ENCODE data around the gene SCRN2.

The SCRN2 gene

DNA sequence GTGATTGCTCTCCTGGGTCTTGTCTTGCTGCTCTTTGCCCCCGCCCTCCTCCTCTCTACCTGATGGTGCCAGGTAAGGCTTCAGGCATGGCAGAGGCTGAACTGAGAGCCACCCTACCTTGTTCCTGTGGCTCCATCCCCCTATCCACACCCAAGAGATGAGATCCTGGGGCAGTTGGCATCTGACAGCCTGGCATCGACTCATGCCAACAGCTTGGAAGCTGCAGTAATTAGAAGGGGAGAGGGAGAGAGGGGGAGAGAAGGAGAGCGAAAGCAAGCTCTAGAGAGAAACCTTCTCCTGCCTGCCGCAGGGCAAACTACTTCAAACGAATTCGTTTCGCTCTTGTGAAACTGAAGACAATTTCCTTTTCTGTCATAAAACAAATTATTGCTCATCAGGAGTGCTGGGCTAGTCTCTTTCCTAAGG is 23.7 kb upstream of the SCRN2 start:
- Mint-ChIP-seq H3K4me1 (ENCODE audit: low read depth in 2 of 2) (peaks cover 0 to 1% of the 10 kb centered on the region in 2 donors), H3K36me3 (ENCODE audit: insufficient read depth) (peaks cover 6% of the 10 kb centered on the region), H3K27me3 (peaks cover 17 to 64% of the 10 kb centered on the region in 2 donors), H3K27ac (no peak overlapping the region), H3K4me3 (no peak overlapping the region), H3K9me3 (no peaks in the 10 kb centered on the region)
- ATAC-seq (replicated peaks), result no peak
- DNase-seq, result no peak

DNA sequence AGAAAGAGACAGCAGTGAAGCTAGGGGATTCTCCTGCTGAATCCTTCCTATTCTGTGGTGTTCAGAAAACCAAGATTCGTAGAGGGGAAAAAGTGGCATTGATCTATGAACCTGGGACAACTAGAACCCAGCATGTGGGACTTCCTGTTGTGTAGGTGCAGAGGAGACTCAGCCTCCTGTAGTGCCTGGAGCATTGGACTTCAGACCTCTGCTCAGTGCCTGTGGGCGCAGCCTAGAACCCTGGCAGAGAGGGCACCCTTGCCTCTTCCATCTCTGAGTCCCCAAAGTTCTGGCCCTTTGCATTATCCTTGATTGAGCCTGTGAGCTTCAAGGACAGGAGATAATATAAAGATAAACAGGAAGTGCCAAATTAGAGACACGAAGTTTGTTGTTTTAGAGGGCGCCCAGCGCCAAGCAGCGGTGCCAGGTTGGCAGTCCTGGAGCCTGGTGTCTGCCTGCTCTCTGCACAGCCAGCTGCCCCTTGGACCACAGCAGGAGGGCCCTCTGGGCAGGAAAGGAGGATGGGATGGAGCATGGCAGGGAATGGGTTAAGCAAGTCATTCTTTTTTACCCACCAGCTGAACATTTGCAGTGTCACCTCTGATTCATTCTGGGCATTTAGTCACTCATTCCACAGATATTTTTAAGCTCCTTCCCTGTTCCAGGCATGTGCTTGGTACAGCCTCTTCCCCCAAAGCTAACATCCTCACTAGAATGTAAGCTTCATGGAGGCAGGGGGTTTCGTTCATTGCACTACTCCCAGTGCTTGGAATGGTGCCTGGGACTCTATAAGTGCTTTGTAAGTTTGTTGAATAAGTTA is 21.8 kb upstream of the SCRN2 start:
- Mint-ChIP-seq H3K36me3 (ENCODE audit: insufficient read depth) (peaks cover 6% of the 10 kb centered on the region), H3K4me3 (no peak overlapping the region), H3K4me1 (ENCODE audit: low read depth in 2 of 2) (peaks cover 0 to 1% of the 10 kb centered on the region in 2 donors), H3K27ac (no peak overlapping the region), H3K9me3 (no peaks in the 10 kb centered on the region), H3K27me3 (peaks cover 26 to 64% of the 10 kb centered on the region in 2 donors)
- ATAC-seq (replicated peaks), result no peak
- no peak for DNase-seq

DNA sequence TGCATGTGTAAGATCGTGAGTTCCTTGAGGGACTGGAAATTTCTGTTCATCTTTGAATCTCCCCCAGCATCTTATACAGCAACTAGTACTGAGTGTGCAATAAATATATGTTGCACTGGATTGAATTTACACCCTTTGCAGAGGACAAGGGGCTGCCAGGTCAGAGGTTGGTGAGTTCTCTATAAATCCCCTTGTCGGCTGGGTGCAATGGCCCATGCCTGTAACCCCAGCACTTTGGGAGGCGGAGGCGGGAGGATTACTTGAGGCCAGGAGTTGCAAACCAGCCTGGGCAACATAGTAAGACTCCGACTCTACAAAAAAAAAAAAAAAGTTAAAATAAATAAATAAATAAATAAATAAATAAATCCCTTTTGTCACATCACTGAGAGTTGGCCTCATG is 19.3 kb upstream of the SCRN2 start:
- H3K4me3 Mint-ChIP-seq, result no peak overlapping the region
- H3K36me3 Mint-ChIP-seq (ENCODE audit: insufficient read depth), result peaks cover 6% of the 10 kb centered on the region
- no peaks in the 10 kb centered on the region for H3K9me3 Mint-ChIP-seq
- H3K27ac Mint-ChIP-seq, result no peak overlapping the region
- ATAC-seq (replicated peaks) (no peak), DNase-seq (no peak)
- H3K27me3 Mint-ChIP-seq, result peaks cover 41 to 66% of the 10 kb centered on the region in 2 donors
- peaks cover 0 to 1% of the 10 kb centered on the region in 2 donors for H3K4me1 Mint-ChIP-seq (ENCODE audit: low read depth in 2 of 2)

DNA sequence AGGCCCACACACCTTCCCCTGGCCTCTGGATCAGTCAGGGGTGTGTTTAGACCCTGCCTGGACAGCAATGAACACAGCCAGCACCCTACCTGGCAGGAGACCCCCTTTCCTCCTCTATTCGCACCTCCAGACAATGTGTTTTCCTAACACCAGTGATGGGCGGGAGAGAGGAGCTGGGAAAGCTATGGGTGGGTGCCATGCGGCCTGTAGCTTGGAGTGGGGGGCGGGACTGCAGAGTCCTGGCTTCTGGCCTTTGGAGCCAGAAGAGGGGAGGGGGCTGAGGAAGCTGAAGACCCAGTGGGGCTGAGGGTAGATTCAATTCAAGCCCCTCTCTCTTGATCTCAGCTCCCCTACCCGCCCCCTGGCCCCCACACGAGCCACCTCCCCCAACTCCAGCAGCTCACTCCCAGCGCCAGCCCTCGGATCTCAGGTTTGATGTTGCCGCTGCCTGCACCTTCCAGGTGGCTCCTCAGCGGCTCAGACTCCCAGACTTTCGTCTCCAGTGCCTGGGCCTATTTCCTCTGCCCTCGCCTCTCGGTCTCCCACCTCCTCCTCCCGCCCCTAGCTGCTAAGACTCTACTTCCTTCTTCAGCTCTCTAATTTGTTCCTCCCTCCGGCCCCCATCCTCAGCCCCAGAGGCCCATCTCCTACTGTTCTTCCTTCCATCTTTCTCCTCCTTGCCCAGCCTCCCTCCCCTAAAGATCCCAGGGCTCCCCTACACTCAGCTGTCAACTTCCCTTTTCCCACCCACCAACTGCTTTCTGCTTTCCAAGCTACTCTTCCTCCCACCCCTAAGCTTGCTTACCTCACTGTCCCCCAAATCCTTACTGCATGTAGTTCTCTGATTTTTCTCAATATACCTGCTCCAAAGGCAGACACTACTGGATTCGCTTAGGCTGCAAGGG is 16.7 kb upstream of the SCRN2 start:
- H3K36me3 Mint-ChIP-seq (ENCODE audit: insufficient read depth), result peaks cover under 1% of the 10 kb centered on the region
- no peaks in the 10 kb centered on the region for H3K9me3 Mint-ChIP-seq
- no peaks in the 10 kb centered on the region for H3K4me1 Mint-ChIP-seq (ENCODE audit: low read depth in 2 of 2)
- H3K27me3 Mint-ChIP-seq, result peaks cover 67 to 78% of the 10 kb centered on the region in 2 donors
- ATAC-seq (replicated peaks) (no peak), DNase-seq (no peak)
- H3K4me3 Mint-ChIP-seq, result no peak overlapping the region
- H3K27ac Mint-ChIP-seq, result no peak overlapping the region

DNA sequence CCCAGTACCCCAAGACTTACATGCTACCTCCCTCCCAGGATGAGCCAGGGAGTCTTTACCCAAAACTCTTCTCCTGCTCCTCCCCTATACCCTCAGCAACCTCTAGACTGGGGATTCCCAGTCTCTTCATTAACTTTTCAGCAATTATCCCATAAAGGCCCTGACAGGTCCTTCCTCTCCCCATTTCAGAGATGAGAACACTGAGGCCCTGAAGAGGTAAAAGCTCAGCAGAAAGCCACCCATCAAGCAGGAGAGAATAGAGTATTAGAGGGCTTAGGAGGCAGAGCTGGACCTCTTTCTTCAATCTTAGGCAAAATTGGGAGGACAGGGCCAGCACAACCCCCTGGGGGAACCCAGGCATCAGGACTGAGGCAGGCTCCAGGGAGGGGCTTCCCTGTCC is 15.8 kb upstream of the SCRN2 start:
- H3K27ac Mint-ChIP-seq, result no peak overlapping the region
- no peak overlapping the region for H3K4me3 Mint-ChIP-seq
- ATAC-seq (replicated peaks) (no peak), DNase-seq (no peak)
- H3K36me3 Mint-ChIP-seq (ENCODE audit: insufficient read depth), result no peaks in the 10 kb centered on the region
- no peaks in the 10 kb centered on the region for H3K9me3 Mint-ChIP-seq
- peaks cover 77 to 87% of the 10 kb centered on the region in 2 donors for H3K27me3 Mint-ChIP-seq
- peaks cover 7 to 8% of the 10 kb centered on the region in 2 donors for H3K4me1 Mint-ChIP-seq (ENCODE audit: low read depth in 2 of 2)

DNA sequence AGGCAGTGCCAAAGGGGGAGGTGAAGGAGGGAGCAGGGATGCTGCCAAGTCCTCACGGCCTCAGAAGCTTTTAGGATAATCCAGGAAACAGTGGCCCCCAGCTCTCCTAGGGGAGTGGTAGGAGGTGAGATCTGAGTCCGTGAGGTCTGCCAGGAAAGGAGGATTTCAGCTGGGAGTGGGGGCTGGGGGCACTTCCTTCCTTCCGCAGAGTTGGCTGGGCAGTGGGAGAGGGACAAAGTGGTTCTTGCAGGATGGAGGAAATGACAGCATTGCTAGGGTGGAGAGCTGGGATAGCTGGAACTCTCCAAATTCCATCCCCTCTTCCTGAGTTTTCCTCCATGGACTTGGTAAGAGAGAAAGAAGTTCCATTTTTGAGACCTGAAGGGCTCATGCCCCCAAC is 14.7 kb upstream of the SCRN2 start:
- Mint-ChIP-seq H3K36me3 (ENCODE audit: insufficient read depth) (no peaks in the 10 kb centered on the region), H3K4me3 (no peak overlapping the region), H3K27me3 (peaks cover 83 to 96% of the 10 kb centered on the region in 2 donors), H3K27ac (no peak overlapping the region), H3K4me1 (ENCODE audit: low read depth in 2 of 2) (peaks cover 10% of the 10 kb centered on the region in 2 donors), H3K9me3 (no peaks in the 10 kb centered on the region)
- no peak for DNase-seq
- no peak for ATAC-seq (replicated peaks)

DNA sequence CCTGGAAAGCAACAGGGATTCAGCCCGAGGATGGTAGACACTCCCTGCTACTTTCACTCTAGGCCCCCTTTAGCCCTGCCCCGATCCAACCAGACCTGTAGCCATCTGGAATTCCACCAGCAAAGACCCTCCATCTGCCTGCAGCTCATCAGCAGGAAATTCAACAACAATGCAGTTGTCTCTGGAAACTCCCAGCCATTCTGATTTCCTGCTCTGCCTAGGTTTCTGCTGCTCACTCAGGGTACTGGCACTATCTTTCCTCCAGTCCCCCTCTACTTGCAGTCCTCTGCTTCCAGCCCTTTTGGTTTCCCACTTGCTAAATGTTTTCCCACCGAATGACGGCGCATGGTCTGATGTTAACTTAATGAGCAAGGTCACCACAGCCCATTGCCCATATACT is 12.5 kb upstream of the SCRN2 start:
- ATAC-seq (replicated peaks), result no peak
- Mint-ChIP-seq H3K36me3 (ENCODE audit: insufficient read depth) (no peaks in the 10 kb centered on the region), H3K27me3 (peaks cover 87 to 96% of the 10 kb centered on the region in 2 donors), H3K27ac (no peak overlapping the region), H3K4me3 (no peak overlapping the region), H3K4me1 (ENCODE audit: low read depth in 2 of 2) (peaks cover 13 to 16% of the 10 kb centered on the region in 2 donors), H3K9me3 (no peaks in the 10 kb centered on the region)
- DNase-seq, result no peak

DNA sequence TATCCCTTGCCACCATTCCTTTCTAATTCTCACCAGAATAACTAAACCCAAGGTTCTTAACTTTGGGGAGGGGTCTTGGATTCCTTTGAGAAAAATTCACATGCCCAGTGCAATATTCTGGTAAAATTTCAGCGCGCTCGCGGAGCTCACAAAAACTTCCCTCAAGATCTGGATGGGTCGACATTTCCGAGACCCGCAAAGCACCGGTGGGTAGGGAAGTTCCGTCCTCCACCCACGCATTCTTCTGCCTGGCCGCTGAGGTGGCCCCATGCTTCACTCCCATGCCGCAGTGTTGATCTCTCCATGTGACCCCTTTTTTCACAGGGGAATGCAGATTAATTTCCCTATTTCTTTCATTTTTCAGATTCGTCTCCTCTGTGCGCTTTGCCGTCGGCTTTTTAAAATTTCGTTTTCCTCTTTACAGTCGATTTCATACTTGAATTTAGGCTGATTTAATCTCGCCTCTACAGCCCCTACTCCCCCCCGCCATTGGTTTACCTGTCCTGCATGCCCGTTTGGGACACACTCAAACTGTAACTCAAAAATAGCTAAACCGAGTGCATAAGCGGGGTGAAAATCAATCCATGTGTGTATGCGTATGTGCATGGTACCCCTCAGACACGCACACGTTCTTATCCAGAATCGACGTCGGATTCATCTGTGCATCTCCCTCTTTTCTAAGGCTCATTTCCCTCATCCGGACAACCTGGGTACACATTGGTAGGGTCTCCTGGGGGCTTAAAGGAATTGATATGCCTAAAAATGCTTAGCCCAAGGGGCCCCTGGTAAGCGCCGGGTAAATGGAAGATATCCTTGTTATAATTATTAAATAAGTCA is 11.3 kb upstream of the SCRN2 start:
- H3K9me3 Mint-ChIP-seq, result no peaks in the 10 kb centered on the region
- peaks cover 84 to 98% of the 10 kb centered on the region in 2 donors for H3K27me3 Mint-ChIP-seq
- ATAC-seq (replicated peaks) (no peak), DNase-seq (no peak)
- peak overlapping the region; percentile 68 to 72 for H3K4me3 Mint-ChIP-seq
- H3K36me3 Mint-ChIP-seq (ENCODE audit: insufficient read depth), result no peaks in the 10 kb centered on the region
- H3K27ac Mint-ChIP-seq, result no peak overlapping the region
- H3K4me1 Mint-ChIP-seq (ENCODE audit: low read depth in 2 of 2), result peaks cover 14 to 16% of the 10 kb centered on the region in 2 donors

DNA sequence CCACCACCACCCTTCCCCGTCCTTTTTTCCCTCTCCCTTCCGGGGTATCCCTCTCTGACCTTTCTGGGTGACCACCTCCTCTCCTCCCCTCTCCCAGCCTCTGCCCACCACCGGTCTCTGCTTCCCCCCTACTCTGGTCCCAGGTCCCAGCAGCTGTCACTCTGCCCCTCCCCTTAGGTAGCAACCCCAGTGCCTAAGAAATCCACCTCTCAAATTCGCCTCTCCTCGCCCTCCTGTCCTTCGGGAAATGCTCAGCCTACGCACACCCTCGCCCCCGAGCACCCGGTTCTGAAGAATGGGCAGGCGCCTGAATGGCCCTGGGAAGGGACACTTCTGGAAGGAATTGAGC is 10.7 kb upstream of the SCRN2 start:
- H3K9me3 Mint-ChIP-seq, result no peaks in the 10 kb centered on the region
- H3K4me1 Mint-ChIP-seq (ENCODE audit: low read depth in 2 of 2), result peaks cover 15 to 16% of the 10 kb centered on the region in 2 donors
- peak overlapping the region; percentile 68 to 72 for H3K4me3 Mint-ChIP-seq
- ATAC-seq (replicated peaks) (no peak), DNase-seq (no peak)
- H3K27me3 Mint-ChIP-seq, result peaks cover 86 to 99% of the 10 kb centered on the region in 2 donors
- H3K36me3 Mint-ChIP-seq (ENCODE audit: insufficient read depth), result no peaks in the 10 kb centered on the region
- no peak overlapping the region for H3K27ac Mint-ChIP-seq

DNA sequence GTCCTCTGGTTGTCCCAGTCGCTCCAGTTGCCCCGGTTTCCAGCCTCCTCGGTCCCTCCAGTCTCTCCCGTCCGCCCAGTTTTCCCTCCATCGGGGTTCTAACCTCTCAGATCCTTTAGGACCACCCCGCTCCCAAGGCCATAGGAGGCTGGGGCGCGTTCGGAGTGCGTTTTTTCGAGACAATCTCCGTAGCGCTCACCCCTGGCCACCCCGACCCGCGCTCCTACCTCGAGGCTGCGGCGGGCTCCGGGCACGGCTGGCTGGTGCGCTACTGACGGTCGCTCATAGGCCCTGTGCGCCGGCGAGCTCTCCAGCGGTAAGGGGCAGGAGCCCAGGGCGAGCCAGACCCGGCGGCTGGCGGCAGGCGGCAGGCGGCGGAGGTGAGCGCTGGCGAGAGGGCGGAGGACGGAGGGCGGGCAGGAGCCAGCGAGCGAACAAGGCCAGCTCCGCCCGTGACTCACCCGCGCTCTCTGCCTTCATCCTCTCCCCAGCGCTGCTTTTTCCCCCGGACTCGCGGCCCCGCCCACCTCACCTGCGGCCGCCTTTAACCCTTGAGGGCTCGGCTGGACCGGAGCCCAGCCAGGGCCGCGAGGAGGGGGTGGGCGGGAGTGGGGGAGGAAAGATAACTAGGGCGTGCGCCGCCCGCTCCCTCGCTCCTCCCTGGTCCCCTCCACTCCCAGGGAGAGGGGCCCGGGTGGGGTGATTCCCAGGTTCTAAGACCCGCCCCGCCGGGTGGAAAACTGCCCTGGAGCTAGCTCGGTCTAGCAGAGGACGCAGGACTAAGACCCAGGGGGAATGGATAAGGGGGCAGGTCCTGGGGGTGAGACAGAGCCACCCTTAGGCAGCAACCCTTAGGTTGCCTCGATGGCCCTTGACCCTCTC is 9.9 kb upstream of the SCRN2 start, which contains the start of gene SP6:
SP6 (minus strand) TSS at position 472 of the 882 bp plus-strand sequence. CDS start 2,734 bp downstream, outside the sequence.
- Mint-ChIP-seq H3K27me3 (peaks cover 86 to 99% of the 10 kb centered on the region in 2 donors), H3K27ac (peak within 1 kb of the TSS in 1 of 2 donors; percentile 75), H3K36me3 (ENCODE audit: insufficient read depth) (no peaks in the 10 kb centered on the region), H3K4me1 (ENCODE audit: low read depth in 2 of 2) (peaks cover 15 to 16% of the 10 kb centered on the region in 2 donors), H3K9me3 (no peaks in the 10 kb centered on the region), H3K4me3 (peak within 1 kb of the TSS; percentile 68 to 73)
- peak; percentile 89 for ATAC-seq (replicated peaks)
- DNase-seq, result peak; percentile 40 to 54 (median 51)

DNA sequence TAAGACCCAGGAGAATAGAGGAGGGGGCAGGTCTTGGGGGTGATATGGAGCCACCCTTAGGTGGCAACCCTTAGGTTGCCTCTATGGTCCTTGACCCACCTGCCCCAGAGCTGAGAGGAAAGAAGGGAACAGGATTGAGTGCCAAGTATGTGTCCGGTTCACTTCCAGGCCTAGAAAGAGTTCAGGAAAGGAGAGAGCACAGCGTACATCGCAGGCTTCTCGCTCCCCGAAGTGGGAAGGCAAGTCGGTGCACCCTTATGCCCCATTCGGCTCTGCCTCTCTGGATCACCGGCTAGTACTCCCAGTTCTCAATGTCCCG is 9.3 kb upstream of the SCRN2 start:
- Mint-ChIP-seq H3K27ac (peak overlapping the region in 1 of 2 donors; percentile 75), H3K4me1 (ENCODE audit: low read depth in 2 of 2) (peaks cover 15 to 16% of the 10 kb centered on the region in 2 donors), H3K9me3 (no peaks in the 10 kb centered on the region), H3K4me3 (peak overlapping the region; percentile 66 to 73), H3K27me3 (peaks cover 86 to 99% of the 10 kb centered on the region in 2 donors), H3K36me3 (ENCODE audit: insufficient read depth) (no peaks in the 10 kb centered on the region)
- ATAC-seq (replicated peaks) (no peak), DNase-seq (no peak)

DNA sequence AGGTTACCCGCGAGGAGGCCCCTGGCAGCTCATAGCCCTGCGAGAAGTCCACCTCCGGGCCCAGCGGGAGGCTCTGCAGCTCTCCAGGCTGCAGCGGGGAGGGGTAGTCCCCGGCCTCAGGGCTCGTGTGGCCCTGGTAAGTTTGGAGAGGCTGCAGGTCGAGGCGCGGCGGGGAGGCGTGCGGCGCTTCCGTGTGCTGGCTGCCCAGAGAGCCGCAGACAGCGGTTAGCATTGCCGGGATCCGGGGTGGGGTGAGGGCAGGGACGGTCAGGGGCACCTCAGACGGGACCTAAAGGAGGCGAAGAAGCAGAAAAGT is 7.1 kb upstream of the SCRN2 start:
- no peak overlapping the region for H3K4me3 Mint-ChIP-seq
- no peak overlapping the region for H3K27ac Mint-ChIP-seq
- peaks cover 72 to 92% of the 10 kb centered on the region in 2 donors for H3K27me3 Mint-ChIP-seq
- H3K36me3 Mint-ChIP-seq (ENCODE audit: insufficient read depth), result no peaks in the 10 kb centered on the region
- DNase-seq (no peak), ATAC-seq (replicated peaks) (no peak)
- peaks cover 16 to 17% of the 10 kb centered on the region in 2 donors for H3K4me1 Mint-ChIP-seq (ENCODE audit: low read depth in 2 of 2)
- H3K9me3 Mint-ChIP-seq, result no peaks in the 10 kb centered on the region
